ENCODE results near the gene SRGAP1. TPM values are rescaled to one million over a fixed set of nuclear protein-coding genes. Genes with fewer than 3 reads are reported as not detected.
"Not testable (repeated sequence)": the region's sequence is repeated elsewhere in the genome, so short reads cannot be mapped to it uniquely, and the experiment has no call there.

The SRGAP1 gene
- total RNA-seq, 3 donors from 2014 or later = 12.2 to 23.9 (median 15.9) TPM

DNA sequence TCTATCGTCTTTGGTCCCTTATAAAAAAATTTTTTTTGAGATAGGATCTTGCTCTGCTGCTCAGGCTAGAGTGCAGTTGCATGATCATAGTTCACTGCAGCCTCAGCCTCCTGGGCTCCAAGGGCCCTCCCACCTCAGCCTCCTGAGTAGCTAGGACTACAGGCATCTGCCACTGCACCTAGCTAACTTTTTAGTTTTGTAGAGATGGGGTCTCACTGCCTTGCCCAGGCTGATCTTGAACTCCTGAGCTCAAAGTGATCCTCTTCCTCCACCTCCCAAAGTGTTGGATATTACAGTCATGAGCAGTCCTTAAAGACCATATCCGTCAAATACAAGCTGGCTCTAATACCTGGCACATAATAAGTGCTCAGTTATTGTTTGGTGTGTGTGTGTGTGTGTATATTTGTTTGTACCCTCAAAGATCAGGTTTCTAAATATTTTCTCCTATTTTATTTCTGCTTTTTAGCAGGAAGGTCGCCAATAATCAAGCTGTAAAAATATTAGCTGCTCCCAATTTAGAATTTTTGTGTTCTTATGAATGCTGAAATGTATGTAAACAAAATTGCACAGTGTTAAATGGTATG, 30.5 kb downstream of the SRGAP1 start:
- intact Hi-C loops (cut with DNase I, micrococcal nuclease) = no loop called here
- Histone ChIP-seq H3K36me3 (ENCODE audit: low read depth) (no peaks in the 10 kb centered on the region), H3K9me3 (no peaks in the 10 kb centered on the region), H3K4me1 (ENCODE audit: low read depth) (no peaks in the 10 kb centered on the region), H3K4me3 (no peak overlapping the region)
- ATAC-seq (no peak), DNase-seq (no peak)
- TF ChIP-seq, protein P1, sequence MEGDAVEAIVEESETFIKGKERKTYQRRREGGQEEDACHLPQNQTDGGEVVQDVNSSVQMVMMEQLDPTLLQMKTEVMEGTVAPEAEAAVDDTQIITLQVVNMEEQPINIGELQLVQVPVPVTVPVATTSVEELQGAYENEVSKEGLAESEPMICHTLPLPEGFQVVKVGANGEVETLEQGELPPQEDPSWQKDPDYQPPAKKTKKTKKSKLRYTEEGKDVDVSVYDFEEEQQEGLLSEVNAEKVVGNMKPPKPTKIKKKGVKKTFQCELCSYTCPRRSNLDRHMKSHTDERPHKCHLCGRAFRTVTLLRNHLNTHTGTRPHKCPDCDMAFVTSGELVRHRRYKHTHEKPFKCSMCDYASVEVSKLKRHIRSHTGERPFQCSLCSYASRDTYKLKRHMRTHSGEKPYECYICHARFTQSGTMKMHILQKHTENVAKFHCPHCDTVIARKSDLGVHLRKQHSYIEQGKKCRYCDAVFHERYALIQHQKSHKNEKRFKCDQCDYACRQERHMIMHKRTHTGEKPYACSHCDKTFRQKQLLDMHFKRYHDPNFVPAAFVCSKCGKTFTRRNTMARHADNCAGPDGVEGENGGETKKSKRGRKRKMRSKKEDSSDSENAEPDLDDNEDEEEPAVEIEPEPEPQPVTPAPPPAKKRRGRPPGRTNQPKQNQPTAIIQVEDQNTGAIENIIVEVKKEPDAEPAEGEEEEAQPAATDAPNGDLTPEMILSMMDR (IDR thresholded peaks at IDR 0.05) = no peak

DNA sequence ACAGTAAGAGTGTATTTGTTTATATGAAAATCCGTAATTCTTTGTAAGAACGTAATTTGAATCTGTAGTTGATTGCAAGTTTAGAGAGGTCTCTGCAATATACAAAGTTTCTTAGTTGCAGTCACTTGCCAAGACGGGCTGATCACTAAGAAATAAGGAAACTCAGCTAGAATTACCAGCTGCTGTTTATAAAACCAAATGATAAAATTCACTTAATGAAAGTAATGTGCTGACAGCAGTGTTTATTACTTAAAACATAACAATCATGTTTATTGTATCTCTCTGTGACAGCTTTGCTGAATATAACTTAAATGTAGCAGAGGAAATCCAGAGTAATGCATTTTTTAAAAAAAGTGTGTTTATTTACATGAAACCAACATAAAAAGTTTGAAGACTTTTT, 31.2 kb downstream of the SRGAP1 start:
- no peaks in the 10 kb centered on the region for H3K4me1 ChIP-seq (ENCODE audit: low read depth)
- ATAC-seq (no peak), DNase-seq (no peak)
- TF ChIP-seq, protein P1 (IDR thresholded peaks at IDR 0.05) = no peak
- H3K4me3 ChIP-seq = no peak overlapping the region
- intact Hi-C loops (cut with DNase I, micrococcal nuclease) = no loop called here
- no peaks in the 10 kb centered on the region for H3K9me3 ChIP-seq
- no peaks in the 10 kb centered on the region for H3K36me3 ChIP-seq (ENCODE audit: low read depth)

DNA sequence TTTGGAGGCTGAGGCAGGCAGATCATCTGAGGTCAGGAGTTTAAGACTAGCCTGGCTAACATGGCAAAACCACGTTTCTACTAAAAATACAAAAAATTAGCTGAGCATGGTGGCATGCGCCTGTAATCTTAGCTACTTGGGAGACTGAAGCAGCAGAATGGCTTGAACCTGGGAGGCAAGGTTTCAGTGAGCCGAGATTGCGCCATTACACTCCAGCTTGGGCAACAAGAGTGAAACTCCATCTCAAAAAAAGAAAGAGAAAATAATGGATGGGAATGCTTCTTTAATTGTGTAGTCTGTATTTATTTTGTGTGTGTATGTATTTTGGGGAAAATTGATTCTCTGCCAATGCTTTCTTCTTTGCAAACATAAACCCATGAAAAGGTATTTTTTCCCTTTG, 32.5 kb downstream of the SRGAP1 start:
- TF ChIP-seq, protein P1 (IDR thresholded peaks at IDR 0.05) = no peak
- Histone ChIP-seq H3K4me3 (no peak overlapping the region), H3K4me1 (ENCODE audit: low read depth) (no peaks in the 10 kb centered on the region), H3K9me3 (no peaks in the 10 kb centered on the region), H3K36me3 (ENCODE audit: low read depth) (no peaks in the 10 kb centered on the region)
- DNase-seq = no peak
- no peak for ATAC-seq
- intact Hi-C loops (cut with DNase I, micrococcal nuclease) = no loop called here

DNA sequence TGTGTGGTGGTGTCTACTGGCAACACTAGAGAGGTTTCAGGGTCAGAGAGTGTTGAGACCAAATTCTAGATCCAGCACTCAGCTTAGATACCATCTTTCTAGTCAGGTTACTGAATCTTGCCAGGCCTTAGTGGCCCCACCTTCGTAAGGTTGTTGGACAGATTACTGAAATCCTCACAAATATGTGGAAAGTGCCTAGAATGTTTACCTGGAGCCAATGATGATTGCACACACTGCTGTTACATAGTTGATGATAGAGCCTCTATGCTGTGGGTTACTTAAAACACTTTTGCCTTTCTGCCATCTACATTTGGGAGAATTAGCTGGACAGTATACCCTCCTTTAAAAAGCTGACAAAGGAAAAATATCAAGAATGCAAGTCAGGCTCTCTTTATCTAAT, 33.2 kb downstream of the SRGAP1 start:
- no peak overlapping the region for H3K4me3 ChIP-seq
- no peaks in the 10 kb centered on the region for H3K36me3 ChIP-seq (ENCODE audit: low read depth)
- H3K4me1 ChIP-seq (ENCODE audit: low read depth) = no peaks in the 10 kb centered on the region
- H3K9me3 ChIP-seq = no peaks in the 10 kb centered on the region
- ATAC-seq (no peak), DNase-seq (no peak)
- TF ChIP-seq, protein P1 (IDR thresholded peaks at IDR 0.05) = no peak
- intact Hi-C loops (cut with DNase I, micrococcal nuclease) = no loop called here

DNA sequence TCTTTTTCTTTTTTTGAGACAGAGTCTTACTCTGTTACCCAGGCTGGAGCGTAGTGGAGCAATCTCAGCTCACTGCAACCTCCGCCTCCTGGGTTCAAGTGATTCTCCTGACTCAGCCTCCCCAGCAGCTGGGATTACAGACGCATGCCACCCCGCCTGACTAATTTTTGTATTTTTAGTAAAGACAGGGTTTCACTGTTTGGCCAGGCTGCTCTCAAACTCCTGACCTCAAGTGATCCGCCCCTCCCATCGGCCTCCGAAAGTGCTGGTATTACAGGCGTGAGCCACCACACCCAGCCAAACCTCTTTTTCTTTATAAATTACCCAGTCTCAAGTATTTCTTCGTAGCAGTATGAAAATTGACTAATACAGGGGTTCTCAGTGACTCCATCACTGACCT, 35.7 kb downstream of the SRGAP1 start:
- intact Hi-C loops (cut with DNase I, micrococcal nuclease); ATAC-seq: not testable (repeated sequence)

DNA sequence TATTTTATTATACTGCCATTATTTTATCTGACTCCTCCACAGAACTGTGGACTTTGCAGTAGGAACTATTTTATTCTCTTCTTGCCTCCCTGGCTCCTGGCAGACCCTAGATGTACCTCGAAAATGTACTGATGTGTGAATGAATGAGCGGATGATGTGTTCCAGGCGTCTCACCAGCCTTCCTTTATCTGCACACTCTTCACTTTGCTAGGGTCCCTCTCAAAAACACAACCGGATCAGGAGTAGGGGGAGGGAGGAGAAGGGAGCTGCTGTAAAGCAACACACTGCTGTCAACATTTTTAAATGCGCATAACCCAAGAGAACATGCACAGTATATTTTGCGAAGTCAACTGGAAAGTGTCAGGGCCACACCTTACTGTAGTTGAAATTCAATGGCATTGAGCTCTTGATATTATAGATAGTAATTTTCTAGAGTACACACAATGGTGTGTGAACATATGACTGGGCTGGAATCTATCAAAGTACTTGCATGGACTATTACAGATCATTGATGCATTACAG, 36.3 kb downstream of the SRGAP1 start:
- ATAC-seq = peak; percentile 27
- TF ChIP-seq, protein P1 (IDR thresholded peaks at IDR 0.05) = no peak

More for the DNA sequence above, 35.7 kb downstream of the SRGAP1 start:
- not testable (repeated sequence) for H3K4me1 ChIP-seq (ENCODE audit: low read depth); H3K36me3 ChIP-seq (ENCODE audit: low read depth); DNase-seq; H3K9me3 ChIP-seq; H3K4me3 ChIP-seq

More for the DNA sequence above, 36.3 kb downstream of the SRGAP1 start:
- no peak overlapping the region for H3K4me3 ChIP-seq
- no peaks in the 10 kb centered on the region for H3K36me3 ChIP-seq (ENCODE audit: low read depth)
- H3K4me1 ChIP-seq (ENCODE audit: low read depth) = no peaks in the 10 kb centered on the region
- H3K9me3 ChIP-seq = no peaks in the 10 kb centered on the region
- DNase-seq = no peak
- intact Hi-C loops (cut with DNase I, micrococcal nuclease) = no loop called here

Data from mucosa of descending colon (tissue), 3 donors.